ENCODE results near the gene OCRL.

The OCRL gene

GRCh38 chrX:129540068-129540653, at the start of gene OCRL:
OCRL (plus strand) TSS chrX:129540259; CDS start chrX:129540440, 181 bp downstream.
- peak within 1 kb of the TSS; percentile 76 to 78 for H3K4me3 ChIP-seq
- intact Hi-C loops (cut with DNase I; ENCODE audit: low total_unique reads): no loop called here
- H3K27me3 ChIP-seq: no peaks in the 10 kb centered on the region
- H3K27ac ChIP-seq: peak within 1 kb of the TSS; percentile 77 to 82
- TF ChIP-seq CTCF (IDR thresholded peaks at IDR 0.05): peak; percentile 65 to 67
- H3K4me1 ChIP-seq: peaks cover 0 to 5% (median 0%) of the 10 kb centered on the region in 4 donors
- peak; percentile 61 to 74 for DNase-seq
- no peaks in the 10 kb centered on the region for H3K9me3 ChIP-seq
- no peaks in the 10 kb centered on the region for H3K36me3 ChIP-seq

- DNase-seq: no peak
- peaks cover 0 to 17% (median 14%) of the 10 kb centered on the region in 3 donors for H3K36me3 ChIP-seq
- H3K9me3 ChIP-seq: no peaks in the 10 kb centered on the region
- H3K27ac ChIP-seq: no peak overlapping the region
- intact Hi-C loops (cut with DNase I; ENCODE audit: low total_unique reads): no loop called here
- H3K4me3 ChIP-seq: no peak overlapping the region
- no peaks in the 10 kb centered on the region for H3K4me1 ChIP-seq
- TF ChIP-seq CTCF (IDR thresholded peaks at IDR 0.05): no peak
- no peaks in the 10 kb centered on the region for H3K27me3 ChIP-seq
Measured at GRCh38 chrX:129490330-129490729, 49.7 kb upstream of the OCRL start.

- Histone ChIP-seq H3K27me3 (no peaks in the 10 kb centered on the region), H3K27ac (no peak overlapping the region), H3K4me1 (no peaks in the 10 kb centered on the region), H3K9me3 (no peaks in the 10 kb centered on the region), H3K36me3 (peaks cover 4 to 27% (median 12%) of the 10 kb centered on the region in 3 donors), H3K4me3 (no peak overlapping the region)
- intact Hi-C loops (cut with DNase I; ENCODE audit: low total_unique reads): no loop called here
- no peak for DNase-seq
- no peak for TF ChIP-seq CTCF (IDR thresholded peaks at IDR 0.05)
Measured at GRCh38 chrX:129493643-129494042, 46.4 kb upstream of the OCRL start.

- Histone ChIP-seq H3K4me1 (no peaks in the 10 kb centered on the region), H3K27me3 (no peaks in the 10 kb centered on the region), H3K4me3 (no peak overlapping the region), H3K36me3 (peaks cover 4 to 27% (median 13%) of the 10 kb centered on the region in 3 donors), H3K9me3 (no peaks in the 10 kb centered on the region), H3K27ac (no peak overlapping the region)
- intact Hi-C loops (cut with DNase I; ENCODE audit: low total_unique reads): no loop called here
- TF ChIP-seq CTCF (IDR thresholded peaks at IDR 0.05): no peak
- no peak for DNase-seq
Measured at GRCh38 chrX:129494887-129495286, 45.2 kb upstream of the OCRL start.

GRCh38 chrX:129495900-129496299, 44.2 kb upstream of the OCRL start:
- no peaks in the 10 kb centered on the region for H3K4me1 ChIP-seq
- no peak for TF ChIP-seq CTCF (IDR thresholded peaks at IDR 0.05)
- H3K27ac ChIP-seq: no peak overlapping the region
- H3K9me3 ChIP-seq: no peaks in the 10 kb centered on the region
- intact Hi-C loops (cut with DNase I; ENCODE audit: low total_unique reads): no loop called here
- DNase-seq: no peak
- H3K36me3 ChIP-seq: peaks cover 4 to 27% (median 13%) of the 10 kb centered on the region in 3 donors
- no peak overlapping the region for H3K4me3 ChIP-seq
- no peaks in the 10 kb centered on the region for H3K27me3 ChIP-seq

Measured in tibial artery (tissue), 4 donors.